HL-60 (cell line): Measurements from ENCODE around the gene LMOD2.

ENCODE experiments used
- DNase-seq, 2 experiments: peaks; one replicate each; pipeline ENCODE4 v3.0.0-alpha.2; 2010 to 2020; ENCODE audit warnings: low read depth in 1 of 2, low spot score in 1 of 2
- H3K27ac ChIP-seq: fragments of 250-450 bp; sonication (Bioruptor Pico); replicated peaks from 2 replicates; pipeline ENCODE4 v1.5.1; 2020; ENCODE audit warnings: mild to moderate bottlenecking, moderate library complexity
- H3K27me3 ChIP-seq: fragments of 250-450 bp; sonication (Bioruptor Pico); 2 replicates; pipeline ENCODE4 v1.5.1; 2021; ENCODE audit warnings: mild to moderate bottlenecking, moderate library complexity; ENCODE audit not compliant: insufficient read depth, poor library complexity, severe bottlenecking
- H3K4me3 ChIP-seq: replicated peaks from 2 replicates; pipeline ENCODE4 v1.5.1; 2011; ENCODE audit warnings: mild to moderate bottlenecking, control low read depth, low read length; ENCODE audit not compliant: insufficient read depth
- CTCF ChIP-seq: IDR thresholded peaks from one replicate; pipeline ENCODE4 v1.5.1; 2011; ENCODE audit warnings: low read length, control low read depth, inconsistent platforms; ENCODE audit not compliant: insufficient read depth
- GABPA ChIP-seq: IDR thresholded peaks from 2 replicates; pipeline ENCODE4 v1.6.1; 2012; ENCODE audit warnings: low read depth
- POLR2AphosphoS5 ChIP-seq: IDR thresholded peaks from 2 replicates; pipeline ENCODE4 v1.6.1; 2012; ENCODE audit warnings: low read depth
- SPI1 ChIP-seq: IDR thresholded peaks from 2 replicates; pipeline ENCODE4 v1.6.1; 2012; ENCODE audit warnings: low read depth, mild to moderate bottlenecking, borderline replicate concordance
- TF ChIP-seq, protein P1 (sequence below): IDR thresholded peaks from 2 replicates; pipeline ENCODE4 v1.6.1; 2012; ENCODE audit warnings: low read depth; ENCODE audit not compliant: insufficient replicate concordance

The LMOD2 gene

GRCh38 chr7:123616223-123616622, 39.4 kb upstream of the LMOD2 start:
- H3K27ac ChIP-seq = no peak overlapping the region
- no peaks in the 10 kb centered on the region for H3K27me3 ChIP-seq
- H3K4me3 ChIP-seq = no peak overlapping the region
- DNase-seq = no peak
- TF ChIP-seq, protein P1, sequence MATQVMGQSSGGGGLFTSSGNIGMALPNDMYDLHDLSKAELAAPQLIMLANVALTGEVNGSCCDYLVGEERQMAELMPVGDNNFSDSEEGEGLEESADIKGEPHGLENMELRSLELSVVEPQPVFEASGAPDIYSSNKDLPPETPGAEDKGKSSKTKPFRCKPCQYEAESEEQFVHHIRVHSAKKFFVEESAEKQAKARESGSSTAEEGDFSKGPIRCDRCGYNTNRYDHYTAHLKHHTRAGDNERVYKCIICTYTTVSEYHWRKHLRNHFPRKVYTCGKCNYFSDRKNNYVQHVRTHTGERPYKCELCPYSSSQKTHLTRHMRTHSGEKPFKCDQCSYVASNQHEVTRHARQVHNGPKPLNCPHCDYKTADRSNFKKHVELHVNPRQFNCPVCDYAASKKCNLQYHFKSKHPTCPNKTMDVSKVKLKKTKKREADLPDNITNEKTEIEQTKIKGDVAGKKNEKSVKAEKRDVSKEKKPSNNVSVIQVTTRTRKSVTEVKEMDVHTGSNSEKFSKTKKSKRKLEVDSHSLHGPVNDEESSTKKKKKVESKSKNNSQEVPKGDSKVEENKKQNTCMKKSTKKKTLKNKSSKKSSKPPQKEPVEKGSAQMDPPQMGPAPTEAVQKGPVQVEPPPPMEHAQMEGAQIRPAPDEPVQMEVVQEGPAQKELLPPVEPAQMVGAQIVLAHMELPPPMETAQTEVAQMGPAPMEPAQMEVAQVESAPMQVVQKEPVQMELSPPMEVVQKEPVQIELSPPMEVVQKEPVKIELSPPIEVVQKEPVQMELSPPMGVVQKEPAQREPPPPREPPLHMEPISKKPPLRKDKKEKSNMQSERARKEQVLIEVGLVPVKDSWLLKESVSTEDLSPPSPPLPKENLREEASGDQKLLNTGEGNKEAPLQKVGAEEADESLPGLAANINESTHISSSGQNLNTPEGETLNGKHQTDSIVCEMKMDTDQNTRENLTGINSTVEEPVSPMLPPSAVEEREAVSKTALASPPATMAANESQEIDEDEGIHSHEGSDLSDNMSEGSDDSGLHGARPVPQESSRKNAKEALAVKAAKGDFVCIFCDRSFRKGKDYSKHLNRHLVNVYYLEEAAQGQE = no peak
- TF ChIP-seq GABPA (no peak), SPI1 (no peak), POLR2AphosphoS5 (no peak), CTCF (no peak)

GRCh38 chr7:123621707-123622106, 34.0 kb upstream of the LMOD2 start:
- TF ChIP-seq, protein P1 = no peak
- TF ChIP-seq POLR2AphosphoS5 (no peak), GABPA (no peak), SPI1 (no peak), CTCF (no peak)
- DNase-seq = no peak
- no peak overlapping the region for H3K27ac ChIP-seq
- no peak overlapping the region for H3K4me3 ChIP-seq
- no peaks in the 10 kb centered on the region for H3K27me3 ChIP-seq

DNA sequence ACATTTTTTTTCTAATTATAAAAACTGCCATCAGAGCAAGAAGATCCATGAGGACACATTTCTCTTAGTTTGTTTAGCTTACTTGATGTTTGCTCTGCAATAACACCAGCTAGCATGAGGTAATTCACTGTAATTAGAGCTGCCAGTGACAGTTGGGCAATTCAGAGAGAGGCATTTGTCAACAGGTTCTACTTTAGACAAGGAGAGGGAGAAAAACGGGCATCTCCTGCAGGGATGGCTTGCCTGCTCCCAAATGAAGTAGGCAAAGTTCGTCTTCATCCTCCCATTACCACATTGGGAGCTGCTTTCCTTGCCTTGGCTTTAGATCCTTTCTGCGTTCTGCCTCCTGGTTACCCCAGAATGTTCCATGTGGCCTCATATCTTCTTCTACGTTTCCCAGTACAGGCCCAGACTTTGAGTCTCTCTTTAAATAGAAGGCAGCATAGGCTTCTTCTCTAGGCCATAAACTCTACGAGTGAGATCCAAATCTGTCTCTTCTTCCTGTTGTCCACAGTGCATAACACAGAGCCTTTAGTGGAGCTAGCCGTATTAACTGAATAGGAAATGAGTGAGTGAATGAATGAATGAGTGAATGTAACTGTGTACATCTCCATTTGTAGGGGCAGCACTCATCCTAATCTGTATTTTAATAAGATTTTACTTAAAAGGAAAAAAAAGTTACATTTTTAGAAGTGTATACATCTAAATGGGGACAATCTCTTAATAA, 32.8 kb upstream of the LMOD2 start:
- Histone ChIP-seq H3K4me3 (no peak overlapping the region), H3K27ac (no peak overlapping the region), H3K27me3 (no peaks in the 10 kb centered on the region)
- DNase-seq = no peak
- no peak for TF ChIP-seq CTCF
- TF ChIP-seq SPI1 = no peak
- TF ChIP-seq GABPA = no peak
- TF ChIP-seq, protein P1 = no peak
- TF ChIP-seq POLR2AphosphoS5 = no peak
